K562 (cell line): ENCODE data around the gene KIF3B. TPM values are rescaled to one million over a fixed set of nuclear protein-coding genes. Genes with fewer than 3 reads are reported as not detected.

ENCODE experiments used
- BDP1 ChIP-seq: IDR thresholded peaks from 3 replicates; pipeline ENCODE4 v1.6.1; 2011; ENCODE audit not compliant: insufficient read length, insufficient read depth
- BMI1 ChIP-seq: fragments of 150-350 bp; IDR thresholded peaks from 2 replicates; pipeline ENCODE4 v1.6.1; 2014; ENCODE audit warnings: low read length
- CREM ChIP-seq: IDR thresholded peaks from 2 replicates; pipeline ENCODE4 v1.6.1; 2014; ENCODE audit warnings: antibody characterized with exemption, low read depth
- E2F3 ChIP-seq: fragments of 250-450 bp; sonication (Bioruptor Pico); IDR thresholded peaks from 2 replicates; pipeline ENCODE4 v1.4.0; 2020; ENCODE audit warnings: mild to moderate bottlenecking
- ETV5 ChIP-seq: sonication (generic); formaldehyde crosslinking; IDR thresholded peaks from 2 replicates; pipeline ENCODE4 v1.4.0; 2020; ENCODE audit warnings: low read depth, mild to moderate bottlenecking, missing genetic modification reagents
- ETV6 ChIP-seq, 3 experiments: fragments of 150-350 bp in 1 of 3; sonication (generic) in 1 of 3; formaldehyde crosslinking in 1 of 3; IDR thresholded peaks; 2 replicates each; pipeline versions ENCODE4 v1.6.1 to v1.8.0; 2014 to 2022; ENCODE audit warnings: borderline replicate concordance in 2 of 3, low read depth in 2 of 3, antibody characterized with exemption in 1 of 3, low read length in 1 of 3, mild to moderate bottlenecking in 1 of 3, missing genetic modification reagents in 1 of 3
- FOXP1 ChIP-seq: sonication (generic); formaldehyde crosslinking; IDR thresholded peaks from 2 replicates; pipeline ENCODE4 v1.8.0; 2022; ENCODE audit warnings: mild to moderate bottlenecking, missing genetic modification reagents
- GATAD2A ChIP-seq: fragments of 450-650 bp; IDR thresholded peaks from 2 replicates; pipeline ENCODE4 v1.6.1; 2017
- HLTF ChIP-seq: fragments of 450-650 bp; IDR thresholded peaks from 2 replicates; pipeline ENCODE4 v1.6.1; 2016
- ILF3 ChIP-seq: fragments of 450-650 bp; IDR thresholded peaks from 2 replicates; pipeline ENCODE4 v1.6.1; 2018; ENCODE audit warnings: antibody characterized with exemption, mild to moderate bottlenecking, moderate library complexity, borderline replicate concordance
- JUND ChIP-seq, 2 experiments: IDR thresholded peaks; 2 replicates in 1 of 2; 3 replicates in 1 of 2; pipeline ENCODE4 v1.6.1; 2011; ENCODE audit warnings: borderline replicate concordance in 2 of 2, low read depth in 2 of 2, low read length in 2 of 2, improper control_type of control experiment in 1 of 2, missing biosample characterization in 1 of 2, missing genetic modification characterization in 1 of 2, missing genetic modification reagents in 1 of 2
- KDM4B ChIP-seq, 2 experiments: fragments of 450-650 bp in 1 of 2; sonication (generic) in 1 of 2; IDR thresholded peaks; 2 replicates each; pipeline ENCODE4 v1.6.1; 2016 to 2017; ENCODE audit warnings: borderline replicate concordance in 2 of 2, antibody characterized with exemption in 1 of 2, low read depth in 1 of 2, mild to moderate bottlenecking in 1 of 2
- KHSRP ChIP-seq: fragments of 450-650 bp; IDR thresholded peaks from 2 replicates; pipeline ENCODE4 v1.6.1; 2017
- MBD2 ChIP-seq: sonication (generic); IDR thresholded peaks from 2 replicates; pipeline ENCODE4 v1.6.1; 2016; ENCODE audit warnings: low read depth, borderline replicate concordance
- MTF1 ChIP-seq: fragments of 250-450 bp; sonication (Bioruptor Pico); IDR thresholded peaks from 2 replicates; pipeline ENCODE4 v1.9.0; 2021; ENCODE audit warnings: moderate library complexity, mild to moderate bottlenecking, inconsistent platforms, borderline replicate concordance
- NFIC ChIP-seq: fragments of 450-650 bp; IDR thresholded peaks from 2 replicates; pipeline ENCODE4 v1.6.1; 2017; ENCODE audit warnings: mild to moderate bottlenecking, inconsistent platforms
- PHF20 ChIP-seq: fragments of 450-650 bp; IDR thresholded peaks from 2 replicates; pipeline ENCODE4 v1.6.1; 2018; ENCODE audit not compliant: partially characterized antibody
- POLR2B ChIP-seq: fragments of 450-650 bp; IDR thresholded peaks from 2 replicates; pipeline ENCODE4 v1.6.1; 2018; ENCODE audit warnings: low read depth; ENCODE audit not compliant: partially characterized antibody
- SMAD1 ChIP-seq: fragments of 150-350 bp; IDR thresholded peaks from 2 replicates; pipeline ENCODE4 v1.6.1; 2014; ENCODE audit warnings: low read length, low read depth; ENCODE audit not compliant: partially characterized antibody
- TAF15 ChIP-seq: fragments of 200-400 bp; formaldehyde crosslinking; IDR thresholded peaks from 2 replicates; pipeline ENCODE4 v1.6.1; 2017; ENCODE audit warnings: mild to moderate bottlenecking, low read depth, low read length, moderate library complexity
- TBL1XR1 ChIP-seq, 2 experiments: IDR thresholded peaks; 2 replicates each; pipeline ENCODE4 v1.6.1; 2012; ENCODE audit warnings: improper control_type of control experiment in 2 of 2, low read length in 2 of 2, mild to moderate bottlenecking in 1 of 2
- TEAD1 ChIP-seq, 2 experiments: fragments of 450-650 bp in 1 of 2; sonication (generic) in 1 of 2; formaldehyde crosslinking; IDR thresholded peaks; 2 replicates each; pipeline versions ENCODE4 v1.4.0 to v1.8.0; 2020 to 2022; ENCODE audit warnings: mild to moderate bottlenecking in 2 of 2, missing genetic modification reagents in 1 of 2
- TEAD2 ChIP-seq: fragments of 450-650 bp; IDR thresholded peaks from 2 replicates; pipeline ENCODE4 v1.6.1; 2016; ENCODE audit warnings: missing genetic modification characterization, control low read depth, missing compliant biosample characterization
- TRIM24 ChIP-seq, 2 experiments: fragments of 450-650 bp; IDR thresholded peaks; 2 replicates each; pipeline ENCODE4 v1.6.1; 2016
- TRIM28 ChIP-seq: fragments of 450-650 bp; IDR thresholded peaks from 2 replicates; pipeline ENCODE4 v1.6.1; 2017
- U2AF1 ChIP-seq: fragments of 200-400 bp; formaldehyde crosslinking; optimal IDR thresholded peaks from 2 replicates; pipeline ENCODE3; 2017; ENCODE audit warnings: mild to moderate bottlenecking, low read depth, low read length, moderate library complexity
- VEZF1 ChIP-seq: fragments of 200-800 bp; sonication (Bioruptor generic); IDR thresholded peaks from 2 replicates; pipeline ENCODE4 v1.6.1; 2017; ENCODE audit warnings: missing genetic modification characterization, missing compliant biosample characterization
- ZBED1 ChIP-seq: IDR thresholded peaks from 2 replicates; pipeline ENCODE4 v1.6.1; 2014
- ZFP1 ChIP-seq: fragments of 450-650 bp; formaldehyde crosslinking; IDR thresholded peaks from 2 replicates; pipeline ENCODE4 v1.4.0; 2020; ENCODE audit warnings: mild to moderate bottlenecking, mixed read lengths
- ZKSCAN1 ChIP-seq: fragments of 150-350 bp; IDR thresholded peaks from 2 replicates; pipeline ENCODE4 v1.6.1; 2016; ENCODE audit warnings: low read depth, low read length
- ZNF316 ChIP-seq: fragments of 450-650 bp; IDR thresholded peaks from 2 replicates; pipeline ENCODE4 v1.6.1; 2016
- polyA plus RNA-seq, 8 experiments: library from polyadenylated mRNA; depleted of rRNA in 4 of 8; stranded (reverse) in 5 of 8; unstranded in 3 of 8; fragments of >200 nt; fragmentation: Nextera tagmentation in 2 of 8; fragmentation: Illumina TruSeq in 1 of 8; extraction: Ambion mirVana in 2 of 8; extraction: Trizol in 1 of 8; gene quantifications; 2 replicates each; pipeline versions ENCODE4 v1.2.1 to v1.2.3, GENCODE V29; 2011 to 2014; ENCODE audit warnings: inconsistent platforms in 1 of 8, missing spikeins in 1 of 8
- total RNA-seq, 7 experiments: library from RNA; depleted of rRNA in 6 of 7; stranded (reverse); fragments of >200 nt in 6 of 7; fragmentation: Illumina TruSeq in 2 of 7; extraction: Trizol in 2 of 7; gene quantifications; 2 replicates each; pipeline versions ENCODE4 v1.2.1 to v1.2.3, GENCODE V29; 2011 to 2021; ENCODE audit warnings: low replicate concordance in 1 of 7

KIF3B gene
- total and polyA plus RNA-seq, 9 of the 15 experiments (the other 6 are each of a cell fraction or from before 2014, with no cell fraction given), result 2.9 to 12.3 (median 8.6) TPM

- TF ChIP-seq BDP1 (no peak), HLTF (peak; percentile 58; the same call in 1 of the 2 replicates), TRIM24 (IDR thresholded peaks at IDR 0.05) (0 out of 4 replicates have a peak, but pooled peaks of 1 of the 2 experiments have one; percentile 14), ETV6 (IDR thresholded peaks at IDR 0.05; ENCODE audit: borderline replicate concordance in 1 of 2, low read depth in 2 of 2, low read length in 1 of 2) (no peak), ETV6 (CRISPR knock-in tag; IDR thresholded peaks at IDR 0.05; ENCODE audit: borderline replicate concordance) (no peak), VEZF1 (CRISPR knock-in tag) (peak; percentile 66), TRIM28 (no peak), ZNF316 (no peak), NFIC (peak; percentile 46), KHSRP (no peak), E2F3 (CRISPR knock-in tag) (peak; percentile 89; the same call in 1 of the 2 replicates), CREM (peak; percentile 78), FOXP1 (CRISPR knock-in tag) (no peak; the same call in 1 of the 2 replicates), TBL1XR1 (IDR thresholded peaks at IDR 0.05; ENCODE audit: low read length in 2 of 2) (peak; percentile 30 to 37; a peak in 2 of 4 replicates), TEAD2 (peak; percentile 84), TAF15 (no peak), JUND (IDR thresholded peaks at IDR 0.05; ENCODE audit: borderline replicate concordance, low read depth, low read length) (no peak; the same call in 1 of the 2 replicates), JUND (tag; IDR thresholded peaks at IDR 0.05; ENCODE audit: borderline replicate concordance, low read depth, low read length) (peak; percentile 27; the same call in 1 of the 3 replicates), POLR2B (peak; percentile 66), ZBED1 (peak; percentile 47), TEAD1 (CRISPR knock-in tag; IDR thresholded peaks at IDR 0.05) (peak; percentile 72 to 93; a peak in 3 of 4 replicates), ETV5 (CRISPR knock-in tag) (peak; percentile 91), GATAD2A (peak; percentile 72), MTF1 (no peak), U2AF1 (peak; percentile 64), ZKSCAN1 (0 out of 2 replicates have a peak, but pooled peaks have one; percentile 20), ZFP1 (peak; percentile 54; the same call in 1 of the 2 replicates), MBD2 (peak; percentile 81; the same call in 1 of the 2 replicates), ILF3 (no peak), PHF20 (no peak), BMI1 (no peak), SMAD1 (peak; percentile 24), KDM4B (IDR thresholded peaks at IDR 0.05; ENCODE audit: borderline replicate concordance in 2 of 2, low read depth in 1 of 2) (peak in 1 of 2 experiments; percentile 94; a peak in 2 of 4 replicates)
These were observed 80.6 kb downstream of the KIF3B start, which contains the start of gene ASXL1 (continued) for GRCh38 chr20:32357869-32358631.
